ENCODE data around the gene KSR1.

DNA sequence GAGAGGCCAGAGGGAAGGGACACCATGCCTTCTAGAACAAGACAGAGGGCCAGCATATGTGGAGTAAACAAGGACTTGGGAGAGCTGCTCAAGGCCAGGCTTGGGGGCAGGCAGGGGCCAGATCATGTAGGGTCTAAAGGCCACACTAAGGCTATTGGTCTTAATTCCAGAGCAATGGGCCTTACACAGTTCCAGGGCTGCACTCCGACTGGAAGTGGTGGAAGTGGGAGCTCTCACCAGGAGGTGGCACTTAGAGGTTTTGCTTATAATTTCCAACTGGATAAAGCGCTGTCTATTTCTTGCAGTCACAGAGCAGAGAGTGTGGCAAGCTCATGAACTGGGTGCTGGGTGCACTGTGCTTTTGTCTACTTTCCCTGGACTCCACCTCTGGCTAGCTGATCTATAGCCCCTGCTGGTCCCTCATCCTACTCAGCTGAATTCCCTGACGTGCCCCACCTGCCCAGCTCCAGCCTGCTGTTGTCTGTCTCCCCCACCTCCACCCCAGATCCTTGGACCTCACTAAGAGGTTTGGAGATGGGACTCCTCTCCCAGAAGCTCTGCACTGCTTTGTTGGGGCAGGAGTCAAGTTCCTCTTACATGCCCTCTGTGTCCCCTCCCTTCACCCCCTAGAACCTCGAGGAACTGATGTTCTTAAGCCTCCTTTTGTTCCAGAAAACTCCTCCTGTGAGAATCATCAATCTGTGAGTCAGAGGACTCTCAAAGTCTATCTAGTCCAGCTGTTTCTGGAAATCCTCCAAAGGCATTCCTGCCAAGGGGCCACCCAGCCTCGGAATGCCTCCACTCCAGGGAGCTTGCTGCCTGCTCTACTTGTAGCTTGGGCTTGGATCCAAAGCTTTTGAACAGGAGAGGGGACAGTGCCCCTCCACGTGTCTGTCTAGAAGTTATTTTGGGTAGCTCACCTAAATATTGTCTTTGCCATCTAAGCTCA lies 48.1 kb upstream of the KSR1 start:
- TF ChIP-seq, protein P1, sequence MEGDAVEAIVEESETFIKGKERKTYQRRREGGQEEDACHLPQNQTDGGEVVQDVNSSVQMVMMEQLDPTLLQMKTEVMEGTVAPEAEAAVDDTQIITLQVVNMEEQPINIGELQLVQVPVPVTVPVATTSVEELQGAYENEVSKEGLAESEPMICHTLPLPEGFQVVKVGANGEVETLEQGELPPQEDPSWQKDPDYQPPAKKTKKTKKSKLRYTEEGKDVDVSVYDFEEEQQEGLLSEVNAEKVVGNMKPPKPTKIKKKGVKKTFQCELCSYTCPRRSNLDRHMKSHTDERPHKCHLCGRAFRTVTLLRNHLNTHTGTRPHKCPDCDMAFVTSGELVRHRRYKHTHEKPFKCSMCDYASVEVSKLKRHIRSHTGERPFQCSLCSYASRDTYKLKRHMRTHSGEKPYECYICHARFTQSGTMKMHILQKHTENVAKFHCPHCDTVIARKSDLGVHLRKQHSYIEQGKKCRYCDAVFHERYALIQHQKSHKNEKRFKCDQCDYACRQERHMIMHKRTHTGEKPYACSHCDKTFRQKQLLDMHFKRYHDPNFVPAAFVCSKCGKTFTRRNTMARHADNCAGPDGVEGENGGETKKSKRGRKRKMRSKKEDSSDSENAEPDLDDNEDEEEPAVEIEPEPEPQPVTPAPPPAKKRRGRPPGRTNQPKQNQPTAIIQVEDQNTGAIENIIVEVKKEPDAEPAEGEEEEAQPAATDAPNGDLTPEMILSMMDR (IDR thresholded peaks at IDR 0.05) = no peak
- no peak for TF ChIP-seq POLR2A (IDR thresholded peaks at IDR 0.05)
- TF ChIP-seq POLR2AphosphoS5 (IDR thresholded peaks at IDR 0.05) = no peak

Measured in breast epithelium (tissue), 3 donors.